RWPE1 (cell line): Measurements from ENCODE around the gene ARHGEF1.

Experiments used
- CTCF ChIA-PET: fragments of 350-600 bp; sonication (Branson Sonifier 250); formaldehyde crosslinking; extraction: SDS; loops from one replicate; lab custom pipeline; 2021; lab: Yijun Ruan, JAX
- POLR2A ChIA-PET: fragments of 400-600 bp; formaldehyde crosslinking; extraction: SDS; loops from one replicate; lab custom pipeline; 2020; ENCODE audit warnings: antibody characterized with exemption; ENCODE audit not compliant: low non-redundant PET; lab: Yijun Ruan, JAX
- DNase-seq: peaks from one replicate; pipeline ENCODE4 v3.0.0; 2012; ENCODE audit warnings: low spot score
- H3K27ac ChIP-seq: fragments of 450-650 bp; 2 replicates; pipeline ENCODE4 v1.5.1; 2017
- TF ChIP-seq, protein P1 (sequence below): fragments of 450-650 bp; conservative IDR thresholded peaks from 2 replicates; pipeline ENCODE4 v1.5.1; 2017; ENCODE audit warnings: low read depth, mild to moderate bottlenecking

Gene ARHGEF1

DNA sequence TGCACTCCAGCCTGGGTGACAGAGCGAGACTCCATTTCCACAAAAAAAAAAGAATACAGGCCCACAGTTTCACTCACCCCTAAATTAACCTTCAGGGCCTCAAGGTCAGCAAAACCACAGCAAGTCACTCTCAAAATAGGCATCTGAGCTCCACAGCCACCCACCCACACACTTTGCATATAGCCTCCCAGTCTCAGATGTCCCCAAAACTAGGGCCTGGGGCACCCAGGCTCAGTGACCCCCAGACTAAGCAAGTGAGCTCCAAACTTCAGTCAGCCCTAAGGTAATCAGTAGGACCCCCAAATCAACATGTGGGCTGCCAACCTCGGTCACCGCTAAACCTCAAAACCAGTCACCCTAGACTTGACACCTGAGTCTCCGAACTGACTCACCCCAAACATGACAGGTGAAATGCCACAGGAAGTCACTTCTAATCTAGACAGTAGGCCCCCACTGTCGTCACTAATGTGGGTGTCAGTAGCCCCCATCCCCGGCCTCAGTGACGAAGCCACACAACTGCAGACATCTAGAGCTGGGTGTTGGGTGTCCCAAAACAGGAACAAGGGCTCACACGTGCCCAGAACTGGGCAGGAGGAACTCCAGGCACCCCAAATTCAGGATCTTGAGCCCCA lies 62.3 kb downstream of the ARHGEF1 start:
- ChIA-PET CTCF (interaction anchor here (0.6 to 2.0 kb wide), 3 partner anchors 9 to 72 kb away, joined by 4 to 10 read pairs (median 7); no protein-coding TSS in a partner anchor), POLR2A (no interaction called here)
- DNase-seq, result no peak
- no peak overlapping the region for H3K27ac ChIP-seq
- TF ChIP-seq, protein P1, sequence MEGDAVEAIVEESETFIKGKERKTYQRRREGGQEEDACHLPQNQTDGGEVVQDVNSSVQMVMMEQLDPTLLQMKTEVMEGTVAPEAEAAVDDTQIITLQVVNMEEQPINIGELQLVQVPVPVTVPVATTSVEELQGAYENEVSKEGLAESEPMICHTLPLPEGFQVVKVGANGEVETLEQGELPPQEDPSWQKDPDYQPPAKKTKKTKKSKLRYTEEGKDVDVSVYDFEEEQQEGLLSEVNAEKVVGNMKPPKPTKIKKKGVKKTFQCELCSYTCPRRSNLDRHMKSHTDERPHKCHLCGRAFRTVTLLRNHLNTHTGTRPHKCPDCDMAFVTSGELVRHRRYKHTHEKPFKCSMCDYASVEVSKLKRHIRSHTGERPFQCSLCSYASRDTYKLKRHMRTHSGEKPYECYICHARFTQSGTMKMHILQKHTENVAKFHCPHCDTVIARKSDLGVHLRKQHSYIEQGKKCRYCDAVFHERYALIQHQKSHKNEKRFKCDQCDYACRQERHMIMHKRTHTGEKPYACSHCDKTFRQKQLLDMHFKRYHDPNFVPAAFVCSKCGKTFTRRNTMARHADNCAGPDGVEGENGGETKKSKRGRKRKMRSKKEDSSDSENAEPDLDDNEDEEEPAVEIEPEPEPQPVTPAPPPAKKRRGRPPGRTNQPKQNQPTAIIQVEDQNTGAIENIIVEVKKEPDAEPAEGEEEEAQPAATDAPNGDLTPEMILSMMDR, result no peak

GRCh38 chr19:41947091-41947490 lies 64.1 kb downstream of the ARHGEF1 start:
- no peak overlapping the region for H3K27ac ChIP-seq
- TF ChIP-seq, protein P1, result no peak
- ChIA-PET POLR2A (no interaction called here), CTCF (interaction anchor here (2.0 kb wide), 1 partner anchor 74 kb away, joined by 10 read pairs; no protein-coding TSS in a partner anchor)
- DNase-seq, result no peak

- ChIA-PET CTCF (interaction anchor here (0.6 to 2.3 kb wide), 5 partner anchors 10 to 305 kb away, joined by 3 to 15 read pairs (median 3); no protein-coding TSS in a partner anchor), POLR2A (no interaction called here)
- DNase-seq, result peak; percentile 80
- TF ChIP-seq, protein P1, result peak; percentile 95
- no peak overlapping the region for H3K27ac ChIP-seq
Measured at GRCh38 chr19:41951686-41952172, 68.7 kb downstream of the ARHGEF1 start.

GRCh38 chr19:41955521-41955920 lies 72.5 kb downstream of the ARHGEF1 start:
- TF ChIP-seq, protein P1, result no peak
- ChIA-PET POLR2A (no interaction called here), CTCF (no interaction called here)
- peak overlapping the region; percentile 83; the same call in 1 of the 2 replicates for H3K27ac ChIP-seq
- no peak for DNase-seq

DNA sequence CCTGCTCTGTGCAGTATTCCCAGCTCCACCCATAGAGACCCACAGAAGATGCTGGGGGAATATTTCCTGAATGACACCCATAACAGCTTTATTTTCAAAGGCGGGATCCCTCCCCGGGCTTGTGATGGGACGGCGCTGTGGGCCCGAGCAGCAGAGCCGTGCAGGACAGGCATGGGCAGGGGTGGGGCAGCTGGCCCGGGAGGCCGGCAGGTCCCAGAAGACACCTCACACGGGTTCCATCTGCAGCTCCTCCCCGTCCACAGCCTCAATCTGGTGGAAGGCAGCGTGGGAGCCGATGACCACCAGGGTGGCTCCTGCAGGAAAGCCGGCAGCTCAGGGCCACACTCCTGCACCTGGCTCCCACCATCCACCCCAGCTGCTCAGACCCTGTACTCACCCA lies 73.6 kb downstream of the ARHGEF1 start:
- ChIA-PET POLR2A (no interaction called here), CTCF (interaction anchor here (0.6 to 3.1 kb wide), 5 partner anchors 69 to 104 kb away, joined by 3 to 21 read pairs (median 3); no protein-coding TSS in a partner anchor)
- peak overlapping the region; percentile 83 for H3K27ac ChIP-seq
- DNase-seq, result no peak
- TF ChIP-seq, protein P1, result no peak
